ENCODE measurements around the gene BAHCC1.

DNA sequence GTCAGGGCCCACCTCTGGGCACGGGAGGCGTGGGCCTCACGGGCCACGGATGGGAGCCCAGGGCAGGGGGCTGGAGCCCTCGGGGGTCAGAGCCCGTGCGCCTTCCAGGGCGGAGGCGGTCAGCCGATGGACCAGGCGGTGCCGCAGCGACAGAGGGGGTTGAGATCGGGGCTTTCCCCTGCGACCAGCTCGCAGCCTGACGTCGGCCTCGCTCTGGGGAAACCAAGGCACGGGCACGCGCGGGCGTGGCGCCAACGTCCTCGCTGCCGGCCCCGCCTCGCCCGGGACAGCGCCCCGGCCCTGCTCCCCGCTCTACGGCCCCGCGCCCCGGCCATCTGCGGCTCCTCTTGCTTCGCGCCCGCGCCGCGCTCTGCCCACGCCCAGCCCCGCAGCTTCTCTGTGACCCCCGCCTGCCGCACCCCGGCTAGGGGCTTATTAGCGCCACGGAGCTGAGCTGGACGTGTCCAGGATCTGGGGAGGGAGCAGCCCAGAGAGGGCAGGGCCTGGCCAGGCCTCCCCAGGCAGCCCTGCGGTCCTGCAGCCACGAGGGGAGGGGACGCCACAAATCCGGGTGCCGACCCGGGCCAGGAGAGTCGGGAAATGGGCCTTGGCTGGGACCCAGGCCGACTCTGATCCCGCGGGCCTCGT is 103.8 kb downstream of the BAHCC1 start:
- TF ChIP-seq, protein P1, sequence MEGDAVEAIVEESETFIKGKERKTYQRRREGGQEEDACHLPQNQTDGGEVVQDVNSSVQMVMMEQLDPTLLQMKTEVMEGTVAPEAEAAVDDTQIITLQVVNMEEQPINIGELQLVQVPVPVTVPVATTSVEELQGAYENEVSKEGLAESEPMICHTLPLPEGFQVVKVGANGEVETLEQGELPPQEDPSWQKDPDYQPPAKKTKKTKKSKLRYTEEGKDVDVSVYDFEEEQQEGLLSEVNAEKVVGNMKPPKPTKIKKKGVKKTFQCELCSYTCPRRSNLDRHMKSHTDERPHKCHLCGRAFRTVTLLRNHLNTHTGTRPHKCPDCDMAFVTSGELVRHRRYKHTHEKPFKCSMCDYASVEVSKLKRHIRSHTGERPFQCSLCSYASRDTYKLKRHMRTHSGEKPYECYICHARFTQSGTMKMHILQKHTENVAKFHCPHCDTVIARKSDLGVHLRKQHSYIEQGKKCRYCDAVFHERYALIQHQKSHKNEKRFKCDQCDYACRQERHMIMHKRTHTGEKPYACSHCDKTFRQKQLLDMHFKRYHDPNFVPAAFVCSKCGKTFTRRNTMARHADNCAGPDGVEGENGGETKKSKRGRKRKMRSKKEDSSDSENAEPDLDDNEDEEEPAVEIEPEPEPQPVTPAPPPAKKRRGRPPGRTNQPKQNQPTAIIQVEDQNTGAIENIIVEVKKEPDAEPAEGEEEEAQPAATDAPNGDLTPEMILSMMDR (IDR thresholded peaks at IDR 0.05): no peak
- TF ChIP-seq POLR2A (IDR thresholded peaks at IDR 0.05): no peak
- TF ChIP-seq POLR2AphosphoS5 (IDR thresholded peaks at IDR 0.05): no peak
- no peak for TF ChIP-seq EP300 (IDR thresholded peaks at IDR 0.05)
